WTC11 (cell line): Measurements from ENCODE around the gene NFS1. TPM values are rescaled to one million over a fixed set of nuclear protein-coding genes. Genes with fewer than 3 reads are reported as not detected.
A peak's percentile ranks its signal among the peaks of the same experiment; 100 is the strongest.

ENCODE experiments used
- ATAC-seq: fragments of 200-7000 bp; cut with Tn5 transposase; 2 replicates; pipeline ENCODE4 v1.10.0; 2021; ENCODE audit warnings: mild to moderate bottlenecking, moderate library complexity
- CTCF ChIA-PET: fragments of 300-600 bp; sonication (Branson Sonifier 250); formaldehyde crosslinking; loops from one replicate; lab custom pipeline; 2021; ENCODE audit warnings: antibody characterized with exemption; lab: Charles Lee
- POLR2A ChIA-PET: fragments of 350-600 bp; sonication (Branson Sonifier 250); formaldehyde crosslinking; loops from one replicate; lab custom pipeline; 2021; ENCODE audit warnings: antibody characterized with exemption; lab: Charles Lee
- DNase-seq: peaks from one replicate; pipeline ENCODE4 v3.0.0; 2021; ENCODE audit warnings: low spot score
- H3K27ac Mint-ChIP-seq: 2 replicates; pipeline ENCODE4 v1.8.0; 2021; ENCODE audit warnings: mixed read lengths
- H3K27me3 Mint-ChIP-seq: 2 replicates; pipeline ENCODE4 v1.8.0; 2021; ENCODE audit warnings: low read depth, mild to moderate bottlenecking, moderate library complexity, mixed read lengths
- H3K36me3 Mint-ChIP-seq: 2 replicates; pipeline ENCODE4 v1.8.0; 2021; ENCODE audit warnings: mixed read lengths
- H3K4me1 Mint-ChIP-seq: 2 replicates; pipeline ENCODE4 v1.8.0; 2022; ENCODE audit warnings: mixed read lengths
- H3K4me3 Mint-ChIP-seq: 2 replicates; pipeline ENCODE4 v1.8.0; 2021; ENCODE audit warnings: mild to moderate bottlenecking, moderate library complexity, mixed read lengths
- H3K9me3 Mint-ChIP-seq: 2 replicates; pipeline ENCODE4 v1.8.0; 2021; ENCODE audit warnings: mixed read lengths
- ATF3 ChIP-seq: sonication (generic); formaldehyde crosslinking; conservative IDR thresholded peaks from 2 replicates; pipeline ENCODE4 v1.8.1; 2022; ENCODE audit warnings: mild to moderate bottlenecking, missing genetic modification reagents
- CBFB ChIP-seq: sonication (generic); formaldehyde crosslinking; IDR thresholded peaks from 2 replicates; pipeline ENCODE4 v1.8.1; 2022; ENCODE audit warnings: mild to moderate bottlenecking, low read depth, missing genetic modification reagents
- CREB1 ChIP-seq: sonication (generic); formaldehyde crosslinking; IDR thresholded peaks from 2 replicates; pipeline ENCODE4 v1.8.0; 2023; ENCODE audit warnings: mild to moderate bottlenecking, missing genetic modification reagents
- E2F1 ChIP-seq: sonication (generic); formaldehyde crosslinking; IDR thresholded peaks from 2 replicates; pipeline ENCODE4 v1.8.0; 2022; ENCODE audit warnings: mild to moderate bottlenecking, missing genetic modification reagents
- EMX1 ChIP-seq: fragments of 250-450 bp; sonication (Bioruptor Pico); IDR thresholded peaks from 2 replicates; pipeline ENCODE4 v1.8.0; 2021; ENCODE audit warnings: mild to moderate bottlenecking
- ETV6 ChIP-seq: sonication (generic); formaldehyde crosslinking; IDR thresholded peaks from 2 replicates; pipeline ENCODE4 v1.8.1; 2022; ENCODE audit warnings: mild to moderate bottlenecking, missing genetic modification reagents
- JAZF1 ChIP-seq: fragments of 250-450 bp; sonication (Bioruptor Pico); IDR thresholded peaks from 2 replicates; pipeline ENCODE4 v1.9.0; 2021; ENCODE audit warnings: moderate library complexity, mild to moderate bottlenecking, inconsistent platforms
- KAT7 ChIP-seq: sonication (generic); formaldehyde crosslinking; IDR thresholded peaks from 2 replicates; pipeline ENCODE4 v1.8.1; 2023; ENCODE audit warnings: missing genetic modification reagents, mild to moderate bottlenecking, borderline replicate concordance
- MYBL2 ChIP-seq: sonication (generic); formaldehyde crosslinking; IDR thresholded peaks from 2 replicates; pipeline ENCODE4 v1.8.1; 2023; ENCODE audit warnings: mild to moderate bottlenecking, moderate library complexity, missing genetic modification reagents
- NFATC4 ChIP-seq: fragments of 250-450 bp; sonication (Bioruptor Pico); IDR thresholded peaks from 2 replicates; pipeline ENCODE4 v1.9.0; 2021; ENCODE audit warnings: mild to moderate bottlenecking
- NFE2L1 ChIP-seq: sonication (generic); formaldehyde crosslinking; IDR thresholded peaks from 2 replicates; pipeline ENCODE4 v1.8.1; 2023; ENCODE audit warnings: missing genetic modification reagents
- NR2C2 ChIP-seq: sonication (generic); formaldehyde crosslinking; IDR thresholded peaks from 2 replicates; pipeline ENCODE4 v1.8.0; 2022; ENCODE audit warnings: mild to moderate bottlenecking, missing genetic modification reagents
- PRRX2 ChIP-seq: fragments of 250-450 bp; sonication (Bioruptor Pico); IDR thresholded peaks from 2 replicates; pipeline ENCODE4 v1.8.0; 2021; ENCODE audit warnings: mild to moderate bottlenecking
- SMAD3 ChIP-seq: sonication (generic); formaldehyde crosslinking; IDR thresholded peaks from 2 replicates; pipeline ENCODE4 v1.8.0; 2022; ENCODE audit warnings: missing genetic modification reagents, mild to moderate bottlenecking, borderline replicate concordance
- TCF7 ChIP-seq: sonication (generic); formaldehyde crosslinking; IDR thresholded peaks from 2 replicates; pipeline ENCODE4 v1.8.0; 2022; ENCODE audit warnings: mild to moderate bottlenecking, low read depth, missing genetic modification reagents, moderate library complexity
- ZNF219 ChIP-seq: sonication (generic); formaldehyde crosslinking; IDR thresholded peaks from 2 replicates; pipeline ENCODE4 v1.8.0; 2023; ENCODE audit warnings: missing genetic modification reagents, mild to moderate bottlenecking, borderline replicate concordance
- ZNF423 ChIP-seq: fragments of 250-450 bp; sonication (Bioruptor Pico); IDR thresholded peaks from 2 replicates; pipeline ENCODE4 v2.1.2; 2022; ENCODE audit warnings: mild to moderate bottlenecking, moderate library complexity
- total RNA-seq: library from RNA; stranded (reverse); gene quantifications from 3 replicates; pipeline ENCODE4 v1.2.3, GENCODE V29; 2021
- TF ChIP-seq, protein P1 (sequence below): fragments of 250-450 bp; sonication (Bioruptor Pico); IDR thresholded peaks from 2 replicates; pipeline ENCODE4 v1.9.0; 2021; ENCODE audit warnings: mild to moderate bottlenecking
- TF ChIP-seq, protein P2 (sequence below): fragments of 250-450 bp; sonication (Bioruptor Pico); IDR thresholded peaks from 2 replicates; pipeline ENCODE4 v2.1.2; 2022; ENCODE audit warnings: mild to moderate bottlenecking, moderate library complexity
- TF ChIP-seq, protein P3 (sequence below): sonication (generic); formaldehyde crosslinking; IDR thresholded peaks from 2 replicates; pipeline ENCODE4 v1.8.1; 2023; ENCODE audit warnings: mild to moderate bottlenecking, missing genetic modification reagents, moderate library complexity

The NFS1 gene
- total RNA-seq, 1 experiment from 2014 or later = 36.1 TPM

- peaks cover 5% of the 10 kb centered on the region for H3K36me3 Mint-ChIP-seq
- H3K27ac Mint-ChIP-seq = peak overlapping the region; percentile 100
- ATAC-seq = peak; percentile 40
- peak; percentile 45 for DNase-seq
- H3K4me3 Mint-ChIP-seq = peak overlapping the region; percentile 96
- no peaks in the 10 kb centered on the region for H3K27me3 Mint-ChIP-seq
- TF ChIP-seq TCF7 (CRISPR knock-in tag) (no peak), ATF3 (CRISPR knock-in tag) (no peak), ZNF219 (no peak), E2F1 (CRISPR knock-in tag) (peak; percentile 59; the same call in 1 of the 2 replicates), NR2C2 (CRISPR knock-in tag) (no peak), ETV6 (CRISPR knock-in tag) (0 out of 2 replicates have a peak, but pooled peaks have one; percentile 14), PRRX2 (CRISPR knock-in tag) (0 out of 2 replicates have a peak, but pooled peaks have one; percentile 70), NFATC4 (CRISPR knock-in tag) (peak; percentile 75; the same call in 1 of the 2 replicates), EMX1 (CRISPR knock-in tag) (peak; percentile 73; the same call in 1 of the 2 replicates), NFE2L1 (CRISPR knock-in tag) (peak; percentile 25; the same call in 1 of the 2 replicates)
- TF ChIP-seq, protein P1, sequence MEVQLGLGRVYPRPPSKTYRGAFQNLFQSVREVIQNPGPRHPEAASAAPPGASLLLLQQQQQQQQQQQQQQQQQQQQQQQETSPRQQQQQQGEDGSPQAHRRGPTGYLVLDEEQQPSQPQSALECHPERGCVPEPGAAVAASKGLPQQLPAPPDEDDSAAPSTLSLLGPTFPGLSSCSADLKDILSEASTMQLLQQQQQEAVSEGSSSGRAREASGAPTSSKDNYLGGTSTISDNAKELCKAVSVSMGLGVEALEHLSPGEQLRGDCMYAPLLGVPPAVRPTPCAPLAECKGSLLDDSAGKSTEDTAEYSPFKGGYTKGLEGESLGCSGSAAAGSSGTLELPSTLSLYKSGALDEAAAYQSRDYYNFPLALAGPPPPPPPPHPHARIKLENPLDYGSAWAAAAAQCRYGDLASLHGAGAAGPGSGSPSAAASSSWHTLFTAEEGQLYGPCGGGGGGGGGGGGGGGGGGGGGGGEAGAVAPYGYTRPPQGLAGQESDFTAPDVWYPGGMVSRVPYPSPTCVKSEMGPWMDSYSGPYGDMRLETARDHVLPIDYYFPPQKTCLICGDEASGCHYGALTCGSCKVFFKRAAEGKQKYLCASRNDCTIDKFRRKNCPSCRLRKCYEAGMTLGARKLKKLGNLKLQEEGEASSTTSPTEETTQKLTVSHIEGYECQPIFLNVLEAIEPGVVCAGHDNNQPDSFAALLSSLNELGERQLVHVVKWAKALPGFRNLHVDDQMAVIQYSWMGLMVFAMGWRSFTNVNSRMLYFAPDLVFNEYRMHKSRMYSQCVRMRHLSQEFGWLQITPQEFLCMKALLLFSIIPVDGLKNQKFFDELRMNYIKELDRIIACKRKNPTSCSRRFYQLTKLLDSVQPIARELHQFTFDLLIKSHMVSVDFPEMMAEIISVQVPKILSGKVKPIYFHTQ = peak; percentile 23
- POLR2A ChIA-PET = interaction anchor here (0.5 to 1.4 kb wide), 7 partner anchors 30 to 122 kb away, joined by 3 to 16 read pairs (median 4); partner anchors contain the start of genes ERGIC3, RBM39 and SPAG4
- no peaks in the 10 kb centered on the region for H3K9me3 Mint-ChIP-seq
- peaks cover 47% of the 10 kb centered on the region for H3K4me1 Mint-ChIP-seq
- CTCF ChIA-PET = interaction anchor here (0.5 to 1.4 kb wide), 6 partner anchors 43 to 370 kb away, joined by 3 to 12 read pairs (median 4); partner anchors contain the start of gene SCAND1
Observed at GRCh38 chr20:35663516-35664465, 35.4 kb downstream of the NFS1 start.

DNA sequence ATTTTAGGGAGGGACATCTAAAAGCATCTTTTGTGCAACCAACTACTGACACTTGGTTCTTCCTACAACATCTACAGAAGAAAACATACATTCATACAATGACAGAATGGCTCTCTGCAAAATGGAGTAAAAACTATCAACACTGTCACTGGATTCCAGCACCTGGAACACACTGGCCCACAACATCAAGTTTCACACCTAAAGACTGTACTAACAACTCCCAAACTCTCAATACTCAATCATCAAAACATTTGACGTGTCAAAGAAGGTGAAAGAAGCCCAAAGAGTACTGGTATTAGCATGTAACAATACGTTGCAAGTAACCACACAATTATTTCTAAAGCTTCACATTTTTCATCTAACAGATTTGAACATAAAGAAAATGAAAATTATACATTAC, 36.6 kb downstream of the NFS1 start:
- Mint-ChIP-seq H3K27ac (peak overlapping the region; percentile 32; the same call in 1 of the 2 replicates), H3K36me3 (no peaks in the 10 kb centered on the region), H3K27me3 (no peaks in the 10 kb centered on the region), H3K4me3 (peak overlapping the region; percentile 96), H3K9me3 (no peaks in the 10 kb centered on the region), H3K4me1 (peaks cover 48% of the 10 kb centered on the region)
- CTCF ChIA-PET = no interaction called here
- no peak for DNase-seq
- no peak for TF ChIP-seq SMAD3 (CRISPR knock-in tag)
- TF ChIP-seq, protein P2, sequence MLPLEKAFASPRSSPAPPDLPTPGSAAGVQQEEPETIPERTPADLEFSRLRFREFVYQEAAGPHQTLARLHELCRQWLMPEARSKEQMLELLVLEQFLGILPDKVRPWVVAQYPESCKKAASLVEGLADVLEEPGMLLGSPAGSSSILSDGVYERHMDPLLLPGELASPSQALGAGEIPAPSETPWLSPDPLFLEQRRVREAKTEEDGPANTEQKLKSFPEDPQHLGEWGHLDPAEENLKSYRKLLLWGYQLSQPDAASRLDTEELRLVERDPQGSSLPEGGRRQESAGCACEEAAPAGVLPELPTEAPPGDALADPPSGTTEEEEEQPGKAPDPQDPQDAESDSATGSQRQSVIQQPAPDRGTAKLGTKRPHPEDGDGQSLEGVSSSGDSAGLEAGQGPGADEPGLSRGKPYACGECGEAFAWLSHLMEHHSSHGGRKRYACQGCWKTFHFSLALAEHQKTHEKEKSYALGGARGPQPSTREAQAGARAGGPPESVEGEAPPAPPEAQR (CRISPR knock-in tag) = no peak
- no peak for TF ChIP-seq KAT7
- TF ChIP-seq MYBL2 (CRISPR knock-in tag) = no peak
- no peak for TF ChIP-seq CBFB (CRISPR knock-in tag)
- TF ChIP-seq JAZF1 (CRISPR knock-in tag) = no peak
- TF ChIP-seq PRRX2 (CRISPR knock-in tag) = no peak
- no peak for TF ChIP-seq CREB1 (CRISPR knock-in tag)
- no peak for TF ChIP-seq E2F1 (CRISPR knock-in tag)
- TF ChIP-seq, protein P3, sequence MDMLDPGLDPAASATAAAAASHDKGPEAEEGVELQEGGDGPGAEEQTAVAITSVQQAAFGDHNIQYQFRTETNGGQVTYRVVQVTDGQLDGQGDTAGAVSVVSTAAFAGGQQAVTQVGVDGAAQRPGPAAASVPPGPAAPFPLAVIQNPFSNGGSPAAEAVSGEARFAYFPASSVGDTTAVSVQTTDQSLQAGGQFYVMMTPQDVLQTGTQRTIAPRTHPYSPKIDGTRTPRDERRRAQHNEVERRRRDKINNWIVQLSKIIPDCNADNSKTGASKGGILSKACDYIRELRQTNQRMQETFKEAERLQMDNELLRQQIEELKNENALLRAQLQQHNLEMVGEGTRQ (CRISPR knock-in tag) = no peak
- no peak for TF ChIP-seq ZNF423 (CRISPR knock-in tag)
- POLR2A ChIA-PET = no interaction called here
- no peak for ATAC-seq
